Lower leg skin (tissue), 3 donors: ENCODE data around the gene RNLS.

Source experiments
- CTCF ChIP-seq, 3 donors: fragments of 450-650 bp; IDR thresholded peaks; one replicate each; pipeline ENCODE4 v1.5.1; 2016; ENCODE audit warnings: antibody characterized with exemption in 3 of 3, mild to moderate bottlenecking in 3 of 3, moderate library complexity in 2 of 3
- POLR2A ChIP-seq, 2 donors: fragments of 450-650 bp; IDR thresholded peaks; one replicate each; pipeline ENCODE4 v1.6.1; 2016 to 2017; ENCODE audit warnings: antibody characterized with exemption in 2 of 2, mild to moderate bottlenecking in 1 of 2, moderate library complexity in 1 of 2

DNA sequence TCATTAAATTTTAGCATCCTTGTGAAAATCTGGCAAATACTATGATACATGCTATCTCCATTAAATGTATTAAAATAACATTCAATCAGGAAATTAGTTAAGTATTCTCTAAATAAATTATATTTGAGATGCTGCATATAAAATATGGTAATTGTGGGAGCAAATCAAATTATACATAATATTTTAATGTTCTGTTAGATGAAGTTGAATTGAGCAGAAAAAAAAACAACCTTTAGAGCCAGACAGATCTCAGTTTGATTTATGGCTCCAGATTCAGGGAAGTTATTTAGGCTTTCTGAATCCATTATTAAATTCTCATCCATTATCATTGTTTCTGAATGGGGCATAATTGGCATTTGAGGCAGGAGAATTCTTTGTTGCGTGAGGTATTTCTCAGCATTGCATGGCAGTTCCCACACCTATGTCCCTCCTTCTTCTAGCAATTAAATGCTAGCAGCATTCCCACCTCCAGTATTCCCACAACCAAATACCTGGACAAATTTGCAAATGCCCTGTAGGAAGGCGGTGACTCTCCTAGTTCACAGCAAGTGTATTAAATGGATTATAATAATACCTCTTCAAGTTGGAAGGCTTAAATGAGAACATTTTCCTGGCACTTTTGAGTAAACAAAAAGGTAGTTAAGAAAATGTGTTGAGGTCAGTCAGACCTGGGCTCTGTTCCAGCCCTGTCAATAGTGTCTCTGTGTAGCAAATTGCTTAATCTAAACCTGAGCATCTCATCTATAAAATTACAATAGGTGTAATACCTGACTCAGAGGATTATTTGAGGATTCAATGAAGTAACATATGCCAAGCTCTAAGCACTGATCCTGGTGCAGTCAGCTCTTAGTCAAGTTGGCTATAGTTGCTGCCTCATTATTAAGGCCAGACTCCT, 108.9 kb downstream of the RNLS start:
- TF ChIP-seq CTCF (IDR thresholded peaks at IDR 0.05): no peak
- no peak for TF ChIP-seq POLR2A (IDR thresholded peaks at IDR 0.05)
